ENCODE measurements around the gene SLC1A1.

SLC1A1 gene

GRCh38 chr9:4547016-4547415, 56.7 kb downstream of the SLC1A1 start:
- no peak for DNase-seq

- DNase-seq, result no peak
Observed at GRCh38 chr9:4548811-4549725, 58.8 kb downstream of the SLC1A1 start.

GRCh38 chr9:4549751-4550295, 59.6 kb downstream of the SLC1A1 start:
- DNase-seq, result no peak

- DNase-seq, result no peak
Observed at GRCh38 chr9:4550777-4551484, 60.7 kb downstream of the SLC1A1 start.

- DNase-seq, result no peak
Observed at GRCh38 chr9:4553951-4554381, 63.7 kb downstream of the SLC1A1 start.

- no peak for DNase-seq
Observed at GRCh38 chr9:4555236-4555635, 65.0 kb downstream of the SLC1A1 start.

GRCh38 chr9:4558371-4558998, 68.2 kb downstream of the SLC1A1 start:
- DNase-seq, result no peak

- no peak for DNase-seq
Observed at GRCh38 chr9:4559261-4560182, 69.3 kb downstream of the SLC1A1 start.

- DNase-seq, result no peak
Observed at GRCh38 chr9:4563105-4563504, 72.8 kb downstream of the SLC1A1 start.

- no peak for DNase-seq
Observed at GRCh38 chr9:4566806-4567205, 76.5 kb downstream of the SLC1A1 start.

- no peak for DNase-seq
Observed at GRCh38 chr9:4567601-4568000, 77.3 kb downstream of the SLC1A1 start.

GRCh38 chr9:4569101-4569500, 78.8 kb downstream of the SLC1A1 start:
- DNase-seq, result no peak

GRCh38 chr9:4572184-4572826, 82.0 kb downstream of the SLC1A1 start:
- peak; percentile 15 for DNase-seq

GRCh38 chr9:4573176-4573575, 82.9 kb downstream of the SLC1A1 start:
- no peak for DNase-seq

- DNase-seq, result no peak
Observed at GRCh38 chr9:4573634-4574389, 83.5 kb downstream of the SLC1A1 start.

- DNase-seq, result no peak
Observed at GRCh38 chr9:4574657-4575243, 84.5 kb downstream of the SLC1A1 start.

GRCh38 chr9:4575997-4576396, 85.7 kb downstream of the SLC1A1 start:
- DNase-seq, result no peak

- no peak for DNase-seq
Observed at GRCh38 chr9:4576448-4576847, 86.2 kb downstream of the SLC1A1 start.

GRCh38 chr9:4579001-4579400, 88.7 kb downstream of the SLC1A1 start:
- DNase-seq, result no peak

GRCh38 chr9:4581035-4581760, 90.9 kb downstream of the SLC1A1 start:
- no peak for DNase-seq
